Activated naive CD8-positive, alpha-beta T cell treated with anti-CD3 and anti-CD28 coated beads, Interleukin-2, amount 50 U/mL, for 24 hours (primary cell): ENCODE data around the gene MEFV.
"Not testable (repeated sequence)": the region's sequence is repeated elsewhere in the genome, so short reads cannot be mapped to it uniquely, and the experiment has no call there.

Source experiments
- ATAC-seq: fragments of 150-1000 bp; cut with Tn5 transposase; one replicate; pipeline ENCODE4 v1.10.0; 2021
- DNase-seq: peaks from one replicate; pipeline ENCODE4 v3.0.0; 2021
- H3K27ac Mint-ChIP-seq: one replicate; pipeline ENCODE4 v1.8.0; 2021; ENCODE audit warnings: mild to moderate bottlenecking, mixed read lengths
- H3K27me3 Mint-ChIP-seq: one replicate; pipeline ENCODE4 v1.8.0; 2021; ENCODE audit warnings: mixed read lengths
- H3K36me3 Mint-ChIP-seq: one replicate; pipeline ENCODE4 v1.8.0; 2021; ENCODE audit warnings: low read depth, mixed read lengths
- H3K4me1 Mint-ChIP-seq: one replicate; pipeline ENCODE4 v1.8.0; 2021; ENCODE audit warnings: mixed read lengths
- H3K4me3 Mint-ChIP-seq: one replicate; pipeline ENCODE4 v1.8.0; 2021; ENCODE audit warnings: mild to moderate bottlenecking, moderate library complexity, mixed read lengths
- H3K9me3 Mint-ChIP-seq: one replicate; pipeline ENCODE4 v1.8.0; 2021; ENCODE audit warnings: mixed read lengths

MEFV gene

GRCh38 chr16:3282103-3282729, 25.8 kb upstream of the MEFV start:
- Mint-ChIP-seq H3K27me3 (peaks cover 3% of the 10 kb centered on the region), H3K36me3 (peaks cover 34% of the 10 kb centered on the region), H3K27ac (peak overlapping the region; percentile 95), H3K4me3 (peak overlapping the region; percentile 94), H3K9me3 (peaks cover 15% of the 10 kb centered on the region), H3K4me1 (peaks cover 40% of the 10 kb centered on the region)
- no peak for DNase-seq
- ATAC-seq: peak; percentile 53

- peak overlapping the region; percentile 94 for H3K4me3 Mint-ChIP-seq
- ATAC-seq (no peak), DNase-seq (no peak)
- peaks cover 40% of the 10 kb centered on the region for H3K4me1 Mint-ChIP-seq
- no peak overlapping the region for H3K27ac Mint-ChIP-seq
- H3K9me3 Mint-ChIP-seq: peaks cover 12% of the 10 kb centered on the region
- peaks cover 26% of the 10 kb centered on the region for H3K36me3 Mint-ChIP-seq
- H3K27me3 Mint-ChIP-seq: peaks cover 3% of the 10 kb centered on the region
Measured at GRCh38 chr16:3281222-3281820, 24.9 kb upstream of the MEFV start.

GRCh38 chr16:3276679-3277078, 20.2 kb upstream of the MEFV start:
- Mint-ChIP-seq H3K36me3 (no peaks in the 10 kb centered on the region), H3K9me3 (peaks cover 7% of the 10 kb centered on the region), H3K27ac (no peak overlapping the region), H3K4me1 (peaks cover 5% of the 10 kb centered on the region), H3K4me3 (no peak overlapping the region), H3K27me3 (peaks cover 3% of the 10 kb centered on the region)
- DNase-seq (no peak), ATAC-seq (no peak)

GRCh38 chr16:3274947-3275346, 18.5 kb upstream of the MEFV start:
- no peak for DNase-seq
- H3K4me1 Mint-ChIP-seq: no peaks in the 10 kb centered on the region
- H3K4me3 Mint-ChIP-seq: no peak overlapping the region
- H3K27me3 Mint-ChIP-seq: peaks cover 3% of the 10 kb centered on the region
- ATAC-seq: no peak
- H3K9me3 Mint-ChIP-seq: peaks cover 9% of the 10 kb centered on the region
- H3K36me3 Mint-ChIP-seq: peaks cover under 1% of the 10 kb centered on the region
- no peak overlapping the region for H3K27ac Mint-ChIP-seq

- ATAC-seq (no peak), DNase-seq (no peak)
- no peak overlapping the region for H3K27ac Mint-ChIP-seq
- H3K27me3 Mint-ChIP-seq: peaks cover 3% of the 10 kb centered on the region
- H3K4me1 Mint-ChIP-seq: no peaks in the 10 kb centered on the region
- no peak overlapping the region for H3K4me3 Mint-ChIP-seq
- peaks cover 10% of the 10 kb centered on the region for H3K9me3 Mint-ChIP-seq
- H3K36me3 Mint-ChIP-seq: peaks cover 2% of the 10 kb centered on the region
Measured at GRCh38 chr16:3274490-3274889, 18.1 kb upstream of the MEFV start.

- not testable (repeated sequence) for ATAC-seq, H3K4me3 Mint-ChIP-seq, DNase-seq, H3K27me3 Mint-ChIP-seq, H3K27ac Mint-ChIP-seq, H3K9me3 Mint-ChIP-seq
- H3K4me1 Mint-ChIP-seq: peaks cover 13% of the 10 kb centered on the region
- H3K36me3 Mint-ChIP-seq: peaks cover 23% of the 10 kb centered on the region
Measured at GRCh38 chr16:3271281-3271680, 14.8 kb upstream of the MEFV start.

GRCh38 chr16:3270718-3271117, 14.3 kb upstream of the MEFV start:
- H3K27ac Mint-ChIP-seq, DNase-seq, H3K27me3 Mint-ChIP-seq, ATAC-seq, H3K9me3 Mint-ChIP-seq, H3K4me3 Mint-ChIP-seq: not testable (repeated sequence)
- H3K36me3 Mint-ChIP-seq: peaks cover 25% of the 10 kb centered on the region
- H3K4me1 Mint-ChIP-seq: peaks cover 15% of the 10 kb centered on the region

GRCh38 chr16:3268294-3268693, 11.9 kb upstream of the MEFV start:
- ATAC-seq: no peak
- DNase-seq: no peak
- Mint-ChIP-seq H3K4me3 (no peak overlapping the region), H3K9me3 (peaks cover 5% of the 10 kb centered on the region), H3K36me3 (peaks cover 31% of the 10 kb centered on the region), H3K27ac (no peak overlapping the region), H3K4me1 (peaks cover 33% of the 10 kb centered on the region), H3K27me3 (no peaks in the 10 kb centered on the region)

- peak overlapping the region; percentile 17 for H3K4me3 Mint-ChIP-seq
- ATAC-seq (no peak), DNase-seq (no peak)
- H3K4me1 Mint-ChIP-seq: peaks cover 42% of the 10 kb centered on the region
- peaks cover 31% of the 10 kb centered on the region for H3K36me3 Mint-ChIP-seq
- H3K27ac Mint-ChIP-seq: peak overlapping the region; percentile 52
- no peaks in the 10 kb centered on the region for H3K27me3 Mint-ChIP-seq
- H3K9me3 Mint-ChIP-seq: peaks cover 7% of the 10 kb centered on the region
Measured at GRCh38 chr16:3266873-3267537, 10.6 kb upstream of the MEFV start.

- H3K27ac Mint-ChIP-seq: peak overlapping the region; percentile 98
- H3K27me3 Mint-ChIP-seq: no peaks in the 10 kb centered on the region
- H3K9me3 Mint-ChIP-seq: peaks cover 4% of the 10 kb centered on the region
- H3K4me3 Mint-ChIP-seq: peak overlapping the region; percentile 91
- ATAC-seq (peak; percentile 92), DNase-seq (peak; percentile 98)
- H3K36me3 Mint-ChIP-seq: peaks cover 29% of the 10 kb centered on the region
- peaks cover 42% of the 10 kb centered on the region for H3K4me1 Mint-ChIP-seq
Measured at GRCh38 chr16:3264137-3265036, 8.0 kb upstream of the MEFV start.

GRCh38 chr16:3262517-3262916, 6.1 kb upstream of the MEFV start:
- H3K27me3 Mint-ChIP-seq: no peaks in the 10 kb centered on the region
- no peak for ATAC-seq

GRCh38 chr16:3259836-3260235, 3.4 kb upstream of the MEFV start:
- Mint-ChIP-seq H3K27ac (no peak overlapping the region), H3K36me3 (peaks cover 2% of the 10 kb centered on the region), H3K9me3 (peaks cover 4% of the 10 kb centered on the region), H3K4me3 (no peak overlapping the region), H3K27me3 (peaks cover 2% of the 10 kb centered on the region), H3K4me1 (peaks cover 21% of the 10 kb centered on the region)
- no peak for DNase-seq
- ATAC-seq: no peak

More at GRCh38 chr16:3262517-3262916, 6.1 kb upstream of the MEFV start:
- Mint-ChIP-seq H3K36me3 (peaks cover 17% of the 10 kb centered on the region), H3K9me3 (peaks cover 4% of the 10 kb centered on the region), H3K4me1 (peaks cover 41% of the 10 kb centered on the region), H3K27ac (peak overlapping the region; percentile 98), H3K4me3 (peak overlapping the region; percentile 91)
- DNase-seq: no peak

GRCh38 chr16:3256866-3257465, 533 bp upstream of the MEFV start:
- Mint-ChIP-seq H3K4me1 (no peaks in the 10 kb centered on the region), H3K27ac (no peak overlapping the region), H3K36me3 (no peaks in the 10 kb centered on the region), H3K4me3 (no peak overlapping the region), H3K27me3 (peaks cover 8% of the 10 kb centered on the region), H3K9me3 (no peaks in the 10 kb centered on the region)
- no peak for ATAC-seq
- no peak for DNase-seq

- Mint-ChIP-seq H3K9me3 (no peaks in the 10 kb centered on the region), H3K4me3 (no peak overlapping the region), H3K36me3 (no peaks in the 10 kb centered on the region), H3K4me1 (no peaks in the 10 kb centered on the region), H3K27me3 (peaks cover 11% of the 10 kb centered on the region), H3K27ac (no peak overlapping the region)
- DNase-seq (no peak), ATAC-seq (no peak)
Measured at GRCh38 chr16:3254309-3254708, 2.1 kb downstream of the MEFV start.
